ENCODE measurements around the gene SDHB.

DNA sequence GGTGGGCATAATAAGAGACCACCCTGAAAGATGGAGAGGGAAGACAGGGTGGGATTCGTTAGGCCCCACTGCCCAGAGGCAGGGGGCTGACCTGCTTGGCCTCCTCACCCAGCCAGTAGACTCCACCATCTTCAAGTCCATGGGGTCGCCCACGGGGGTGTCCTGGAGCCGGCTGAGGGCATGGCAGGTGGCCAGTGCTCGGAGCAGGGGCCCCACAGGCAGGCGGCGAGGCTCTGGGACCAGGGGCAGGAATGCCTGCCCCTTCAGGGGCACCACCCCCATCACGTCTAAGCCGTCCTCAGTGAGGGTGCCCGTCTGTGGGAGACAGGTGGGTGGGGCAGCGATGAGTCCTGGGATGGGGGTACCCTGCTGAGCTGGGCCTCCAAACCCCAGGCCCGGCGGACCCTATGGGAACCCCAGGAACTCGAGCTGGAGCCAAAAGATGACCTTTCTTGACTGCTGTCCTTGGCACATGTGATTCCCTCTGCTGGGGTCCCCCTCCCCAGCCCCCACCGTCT, 60.3 kb downstream of the SDHB start:
- TF ChIP-seq, protein P1, sequence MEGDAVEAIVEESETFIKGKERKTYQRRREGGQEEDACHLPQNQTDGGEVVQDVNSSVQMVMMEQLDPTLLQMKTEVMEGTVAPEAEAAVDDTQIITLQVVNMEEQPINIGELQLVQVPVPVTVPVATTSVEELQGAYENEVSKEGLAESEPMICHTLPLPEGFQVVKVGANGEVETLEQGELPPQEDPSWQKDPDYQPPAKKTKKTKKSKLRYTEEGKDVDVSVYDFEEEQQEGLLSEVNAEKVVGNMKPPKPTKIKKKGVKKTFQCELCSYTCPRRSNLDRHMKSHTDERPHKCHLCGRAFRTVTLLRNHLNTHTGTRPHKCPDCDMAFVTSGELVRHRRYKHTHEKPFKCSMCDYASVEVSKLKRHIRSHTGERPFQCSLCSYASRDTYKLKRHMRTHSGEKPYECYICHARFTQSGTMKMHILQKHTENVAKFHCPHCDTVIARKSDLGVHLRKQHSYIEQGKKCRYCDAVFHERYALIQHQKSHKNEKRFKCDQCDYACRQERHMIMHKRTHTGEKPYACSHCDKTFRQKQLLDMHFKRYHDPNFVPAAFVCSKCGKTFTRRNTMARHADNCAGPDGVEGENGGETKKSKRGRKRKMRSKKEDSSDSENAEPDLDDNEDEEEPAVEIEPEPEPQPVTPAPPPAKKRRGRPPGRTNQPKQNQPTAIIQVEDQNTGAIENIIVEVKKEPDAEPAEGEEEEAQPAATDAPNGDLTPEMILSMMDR (optimal IDR thresholded peaks at IDR 0.05 in 1 of 3, IDR thresholded peaks at IDR 0.05 in 1 of 3, conservative IDR thresholded peaks at IDR 0.05 in 1 of 3; ENCODE audit: extremely low read depth in 1 of 3, insufficient read depth in 2 of 3, low read length in 3 of 3), result no peak
- TF ChIP-seq EZH2 (IDR thresholded peaks at IDR 0.05; ENCODE audit: low read length), result no peak

All from keratinocyte (primary cell).